Measurements from ENCODE around the gene ACVR2B. TPM values are rescaled to one million over a fixed set of nuclear protein-coding genes. Genes with fewer than 3 reads are reported as not detected.
A peak's percentile ranks its signal among the peaks of the same experiment; 100 is the strongest.

Gene ACVR2B
- total RNA-seq, 1 experiment from 2014 or later, result 9.0 TPM

DNA sequence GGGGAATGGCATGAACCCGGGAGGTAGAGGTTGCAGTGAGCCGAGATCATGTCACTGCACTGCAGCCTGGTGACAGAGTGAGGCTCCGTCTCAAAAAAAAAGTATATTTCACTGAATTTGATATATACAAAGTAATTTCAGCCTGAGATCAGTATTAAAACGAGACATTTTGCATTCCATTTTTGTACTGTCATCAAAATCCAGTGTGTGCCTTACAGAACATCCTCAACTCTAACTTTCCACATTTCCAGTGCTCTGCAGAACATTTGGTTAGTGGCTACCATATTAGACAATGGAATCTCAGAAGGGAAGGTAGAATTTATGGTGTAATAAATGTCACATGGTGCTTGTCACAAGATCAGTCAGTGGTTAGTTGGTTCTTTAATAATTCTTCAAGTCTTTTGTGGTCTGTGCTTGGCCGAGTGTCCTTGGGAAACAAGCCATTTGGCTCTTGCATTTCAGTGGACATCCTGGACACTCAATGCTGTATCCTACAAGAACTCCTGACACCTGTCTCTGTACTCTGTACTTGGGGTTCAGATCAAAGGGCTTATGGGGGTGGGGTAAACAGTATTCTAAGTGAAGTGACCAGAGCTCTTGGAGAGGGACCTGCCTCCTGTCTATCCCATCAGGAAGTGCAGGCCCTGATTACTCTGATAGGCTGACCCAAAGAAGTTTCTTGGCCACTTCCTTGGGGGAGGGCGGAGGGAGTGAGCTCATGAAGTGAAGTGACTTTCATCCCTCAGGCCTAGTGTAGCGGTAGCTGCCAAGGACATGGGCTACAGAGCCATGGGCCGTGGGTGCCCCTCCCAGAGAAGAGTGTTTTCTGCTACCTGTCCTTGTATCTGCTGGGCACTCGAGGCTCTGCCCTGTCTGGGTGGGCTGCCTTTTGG lies 3.7 kb downstream of the ACVR2B start:
- in situ Hi-C loops (cut with HindIII; ENCODE audit: low sequenced_read_pairs), result no loop called here
- no peak for DNase-seq (ENCODE audit: low spot score)

DNA sequence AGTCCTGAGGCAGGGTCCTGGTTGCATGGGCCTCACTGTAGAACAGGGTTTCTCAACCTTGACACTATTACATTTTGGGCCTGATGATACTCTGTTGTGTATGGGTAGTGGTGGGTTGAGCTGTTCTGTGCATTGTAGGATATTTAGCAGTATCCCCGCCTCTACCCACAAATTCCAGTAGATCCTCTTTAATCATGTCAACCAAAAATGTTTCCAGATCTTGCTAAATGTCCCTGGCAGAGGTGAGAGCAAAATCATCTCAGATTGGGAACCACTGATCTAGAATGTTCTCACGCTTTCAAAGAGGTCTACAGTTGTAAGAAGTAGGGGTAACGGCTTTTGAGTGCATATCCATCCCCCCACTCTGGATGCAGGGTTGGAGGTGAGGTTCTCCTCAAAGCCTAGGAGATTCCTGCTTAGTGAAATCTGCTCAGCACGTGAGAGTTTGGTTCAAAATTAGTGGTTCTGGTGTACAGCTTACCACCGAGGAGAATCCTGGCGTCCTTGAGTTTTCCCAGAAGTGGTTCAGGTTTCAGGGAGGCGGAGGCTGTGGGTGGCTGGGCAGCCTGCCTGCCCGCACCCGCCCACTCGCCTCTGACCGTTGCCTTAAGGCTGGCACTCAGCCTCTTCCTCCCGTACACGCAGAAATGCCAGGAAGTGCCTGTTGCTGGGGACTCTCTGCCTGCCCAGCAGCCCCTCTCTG lies 5.3 kb downstream of the ACVR2B start:
- in situ Hi-C loops (cut with HindIII; ENCODE audit: low sequenced_read_pairs), result no loop called here
- peak; percentile 55 for DNase-seq (ENCODE audit: low spot score)

DNA sequence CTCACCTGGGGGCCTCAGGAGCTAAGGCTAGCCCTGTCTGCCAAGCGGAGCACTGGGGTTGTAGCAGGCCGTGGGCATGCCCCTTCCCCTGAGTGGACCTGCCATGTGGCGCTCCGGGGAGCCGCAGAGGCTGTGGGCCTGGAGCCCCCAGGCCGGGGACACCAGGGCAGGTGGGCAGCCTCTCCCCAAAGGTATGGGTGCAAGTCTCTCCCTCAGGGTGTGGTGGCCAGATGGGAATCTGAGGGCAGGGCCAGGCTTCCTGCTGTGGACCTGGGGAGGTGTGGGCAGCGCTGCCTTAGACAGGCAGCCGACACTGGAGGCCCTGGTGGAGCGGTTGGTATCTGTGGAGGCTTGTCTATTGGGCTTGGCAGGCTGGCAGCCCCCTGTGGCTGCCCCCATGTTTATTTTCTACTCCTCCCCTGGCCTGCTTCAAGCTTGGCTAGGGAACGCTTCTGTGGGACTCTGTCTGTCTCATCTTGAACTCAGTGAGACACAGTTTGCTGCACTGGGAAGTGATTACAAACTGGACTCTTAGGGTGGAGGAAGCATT lies 5.9 kb downstream of the ACVR2B start:
- in situ Hi-C loops (cut with HindIII; ENCODE audit: low sequenced_read_pairs), result no loop called here
- DNase-seq (ENCODE audit: low spot score), result peak; percentile 45

DNA sequence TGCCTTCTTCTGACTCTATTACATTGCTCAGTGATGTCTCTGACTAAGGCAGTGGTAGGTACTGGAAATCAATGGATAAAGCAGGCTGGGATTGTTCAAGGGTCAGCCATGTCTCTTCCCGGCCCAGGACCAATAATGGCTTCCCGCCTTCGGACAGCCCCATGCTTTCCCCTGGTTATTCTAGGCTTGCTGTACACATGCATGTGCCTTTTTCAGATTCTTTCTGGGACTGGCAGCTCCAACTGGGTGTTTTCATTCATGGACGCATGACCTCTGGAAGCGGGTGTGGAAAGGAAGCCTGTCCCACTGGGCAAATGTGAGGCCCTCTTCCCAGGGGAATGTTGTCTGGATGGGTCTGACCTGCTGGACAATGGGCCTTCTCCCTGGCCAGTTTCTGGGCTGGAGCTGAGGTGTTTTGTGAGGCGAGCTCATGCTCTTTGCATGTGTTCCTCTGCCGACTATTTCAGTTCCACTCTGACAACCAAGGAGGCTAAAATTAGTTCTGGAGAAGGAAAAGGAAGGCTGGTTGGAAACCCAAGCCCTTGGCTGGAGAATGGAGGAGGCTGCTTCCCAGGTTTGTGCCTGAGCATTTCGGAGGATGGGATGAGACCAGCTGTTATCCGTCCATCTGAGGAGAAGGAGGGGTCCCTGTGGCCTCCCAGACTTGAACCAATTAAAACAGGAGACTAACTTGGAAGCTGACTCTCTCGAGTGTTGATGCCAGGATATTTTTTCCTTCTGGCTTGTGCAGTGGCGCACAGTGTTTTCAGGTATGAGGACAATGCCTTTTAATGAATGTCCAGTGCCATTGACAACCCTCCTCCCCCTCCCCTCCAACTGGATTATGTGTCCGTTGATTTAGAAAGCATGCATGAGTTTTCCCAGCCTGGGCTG lies 6.9 kb downstream of the ACVR2B start:
- in situ Hi-C loops (cut with HindIII; ENCODE audit: low sequenced_read_pairs), result no loop called here
- peak; percentile 80 for DNase-seq (ENCODE audit: low spot score)

DNA sequence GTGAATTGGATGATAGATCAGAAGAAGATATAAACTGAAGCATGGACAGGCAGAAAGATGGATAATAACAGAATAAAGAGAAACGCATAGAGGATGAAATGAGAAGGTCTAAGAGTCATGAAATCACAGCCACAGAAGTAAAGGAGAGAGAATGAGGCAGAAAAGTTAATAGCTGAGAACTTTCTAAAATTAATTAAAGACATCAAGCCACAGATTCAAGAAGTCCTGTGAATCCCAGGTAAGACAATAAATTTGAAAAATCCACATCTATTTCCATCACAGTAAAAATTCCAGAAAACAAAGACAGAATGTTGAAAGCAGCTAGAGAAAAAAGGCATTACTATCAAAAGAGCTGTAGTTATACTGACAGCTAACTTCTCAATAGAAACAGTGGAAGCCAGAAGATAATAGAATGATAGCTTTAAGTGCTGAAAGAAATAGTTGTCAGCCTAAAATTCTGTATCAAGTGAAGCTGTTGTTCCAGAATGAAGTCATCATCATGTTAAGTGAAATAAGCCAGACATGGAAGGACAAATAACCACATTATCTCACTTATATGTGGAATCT lies 12.0 kb downstream of the ACVR2B start:
- in situ Hi-C loops (cut with HindIII; ENCODE audit: low sequenced_read_pairs), result no loop called here
- no peak for DNase-seq (ENCODE audit: low spot score)

DNA sequence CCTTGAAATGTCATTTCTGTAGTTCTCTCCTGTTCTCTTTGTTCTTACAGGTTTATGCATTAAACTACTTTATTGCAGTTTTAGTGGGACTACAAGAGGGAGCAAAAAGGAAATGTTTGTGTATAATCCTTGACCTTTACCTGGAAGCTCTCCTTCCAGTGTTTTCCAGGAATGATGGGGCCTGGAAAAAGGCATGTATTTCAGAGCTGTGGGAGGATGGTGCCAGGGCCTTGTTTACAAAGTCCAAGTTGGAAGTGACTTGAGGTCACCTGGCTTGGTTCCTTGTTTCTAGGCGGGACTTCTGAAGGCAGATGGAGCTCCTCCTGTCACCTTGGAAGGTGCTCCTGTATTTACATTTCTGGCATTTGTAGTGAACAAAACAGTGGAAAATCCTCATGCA lies 15.1 kb downstream of the ACVR2B start:
- DNase-seq (ENCODE audit: low spot score), result peak; percentile 98
- in situ Hi-C loops (cut with HindIII; ENCODE audit: low sequenced_read_pairs), result no loop called here

DNA sequence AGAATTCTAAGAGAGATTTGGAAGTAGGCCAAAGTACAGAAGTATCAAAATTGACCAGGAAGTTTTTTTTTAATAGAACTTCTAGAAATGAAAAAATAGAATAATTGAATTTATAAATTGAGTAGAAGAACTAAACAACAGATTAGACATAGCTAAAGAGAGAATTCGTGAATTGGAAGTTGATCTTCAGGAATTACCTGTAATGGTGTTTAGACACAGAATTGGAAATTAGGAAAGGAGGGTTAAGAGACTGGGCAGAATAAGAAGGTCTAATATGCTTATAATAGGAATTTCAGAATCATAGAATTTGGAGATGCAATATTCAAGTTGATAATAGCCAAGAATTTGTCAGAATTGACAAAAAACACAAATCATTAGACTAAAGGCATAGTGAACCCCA lies 16.2 kb downstream of the ACVR2B start:
- no peak for DNase-seq (ENCODE audit: low spot score)
- in situ Hi-C loops (cut with HindIII; ENCODE audit: low sequenced_read_pairs), result no loop called here

DNA sequence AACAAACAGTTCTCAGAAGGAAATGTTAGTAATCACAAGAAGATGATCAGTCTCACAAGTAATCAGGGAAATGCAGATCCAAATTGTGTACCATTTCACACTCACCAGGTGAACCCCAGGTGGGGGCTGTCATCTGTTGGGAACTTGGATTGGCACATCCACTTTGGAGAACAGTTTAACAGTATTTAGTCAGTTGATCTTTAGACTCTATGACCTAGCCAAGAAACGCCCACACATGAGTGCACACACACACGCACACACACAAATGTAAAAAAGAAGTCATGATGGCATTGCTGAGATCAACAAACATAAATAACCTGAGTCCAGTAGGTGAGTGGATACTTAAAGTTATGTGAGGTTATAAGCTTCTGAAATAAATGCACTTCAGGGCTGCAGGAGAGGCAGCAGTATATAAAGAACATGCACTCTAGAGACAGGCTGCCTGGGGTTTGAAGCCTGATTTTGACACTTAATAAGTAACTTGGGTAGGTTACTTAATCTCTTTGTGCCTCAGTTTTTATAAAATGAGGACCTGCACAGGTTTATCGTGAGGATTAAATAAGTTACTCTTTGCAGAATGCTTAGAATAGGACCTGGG lies 17.7 kb downstream of the ACVR2B start:
- DNase-seq (ENCODE audit: low spot score), result no peak
- in situ Hi-C loops (cut with HindIII; ENCODE audit: low sequenced_read_pairs), result no loop called here

DNA sequence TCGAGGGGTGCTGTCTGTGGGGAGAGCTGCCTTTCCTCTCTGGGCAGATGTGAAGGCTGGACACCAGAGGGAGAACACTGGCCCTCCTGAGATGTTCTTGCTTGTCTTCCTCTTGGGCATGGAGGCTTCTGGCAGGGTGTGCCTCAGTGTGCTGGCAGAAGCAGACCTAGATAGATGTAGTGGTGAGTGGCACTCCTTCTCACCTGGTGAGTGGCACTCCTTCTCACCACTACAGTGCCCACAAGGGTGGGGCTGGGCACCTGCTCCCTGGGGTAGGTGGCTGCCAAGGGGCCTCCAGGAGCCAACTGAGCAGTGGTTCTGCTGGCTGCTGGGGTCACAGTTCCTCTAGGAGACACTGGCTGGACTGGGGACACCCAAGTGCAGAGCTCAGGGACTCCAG lies 18.7 kb downstream of the ACVR2B start:
- in situ Hi-C loops (cut with HindIII; ENCODE audit: low sequenced_read_pairs), result no loop called here
- no peak for DNase-seq (ENCODE audit: low spot score)

DNA sequence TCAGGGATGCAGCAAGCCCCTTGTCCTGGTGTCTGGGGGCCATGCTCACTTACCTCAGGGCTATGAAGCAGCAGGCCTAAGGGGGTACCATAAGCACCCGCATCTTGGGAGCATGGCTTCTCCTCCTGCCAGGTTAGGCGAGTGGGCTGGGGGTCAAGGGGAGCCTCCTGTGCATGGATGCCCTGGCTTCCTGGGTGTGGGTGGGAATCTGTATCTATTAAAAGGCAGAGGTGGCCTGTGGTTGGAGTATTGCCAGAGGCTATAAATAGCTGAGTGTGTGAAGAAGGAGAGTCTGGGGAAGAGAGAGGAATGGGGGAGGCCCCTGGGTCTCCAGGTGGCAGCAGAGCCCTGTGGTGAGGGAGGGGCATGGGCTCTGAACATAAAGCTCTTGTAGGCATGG lies 19.5 kb downstream of the ACVR2B start:
- in situ Hi-C loops (cut with HindIII; ENCODE audit: low sequenced_read_pairs), result no loop called here
- no peak for DNase-seq (ENCODE audit: low spot score)

DNA sequence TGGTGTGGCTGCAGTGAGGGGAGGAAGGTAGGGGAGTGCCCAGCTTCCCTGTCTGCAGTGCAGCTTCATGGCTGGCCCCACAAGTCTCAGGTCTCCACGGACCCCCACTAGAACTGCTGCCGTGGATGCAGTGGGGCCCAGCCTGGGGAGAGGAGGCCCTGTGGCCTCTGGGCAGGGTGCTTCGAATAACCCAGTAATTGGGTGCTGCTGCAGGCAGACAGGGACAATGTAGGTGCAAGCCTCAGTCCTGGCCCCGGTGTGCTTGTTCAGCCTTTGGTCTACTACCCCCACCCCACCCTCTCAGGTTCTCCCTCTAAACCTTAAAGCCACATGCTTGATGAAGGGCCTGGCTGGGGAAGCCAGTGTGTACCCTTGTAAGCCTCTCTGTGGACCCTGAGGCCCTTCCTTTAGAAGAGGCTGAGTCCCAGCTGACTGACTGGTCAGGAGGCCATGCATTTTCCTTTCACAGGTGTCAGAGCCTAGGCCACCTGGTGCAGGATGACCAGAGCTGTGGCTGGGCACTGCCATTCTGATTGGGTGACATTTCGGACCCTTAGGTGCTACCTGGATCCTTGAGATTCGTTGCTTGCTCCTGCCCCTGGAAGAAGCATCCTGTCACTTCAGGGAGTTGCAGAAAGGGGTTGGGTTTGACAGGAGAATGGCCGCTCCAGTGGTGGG lies 21.4 kb downstream of the ACVR2B start:
- DNase-seq (ENCODE audit: low spot score), result no peak

DNA sequence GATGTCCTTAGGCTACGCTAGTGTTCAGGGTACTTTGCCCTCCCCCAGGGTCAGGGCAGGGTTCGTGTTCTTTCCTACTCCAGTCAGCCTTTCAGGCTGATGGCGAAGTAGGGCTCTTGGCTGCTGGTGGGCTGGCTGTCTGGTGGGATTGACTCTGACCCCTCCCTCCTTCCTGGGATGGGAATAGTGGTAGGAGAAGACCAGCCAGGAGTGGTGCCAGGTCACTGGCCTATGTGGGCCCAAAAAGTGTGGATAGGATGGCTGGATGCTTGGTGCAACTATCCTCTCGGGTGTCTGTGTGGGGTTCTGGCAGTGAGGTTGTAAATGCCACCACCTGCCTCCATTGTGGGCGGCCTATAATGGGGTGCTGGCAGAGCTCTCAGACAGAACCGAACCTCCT lies 22.0 kb downstream of the ACVR2B start:
- in situ Hi-C loops (cut with HindIII; ENCODE audit: low sequenced_read_pairs), result no loop called here
- no peak for DNase-seq (ENCODE audit: low spot score)

More for the DNA sequence above, 21.4 kb downstream of the ACVR2B start:
- in situ Hi-C loops (cut with HindIII; ENCODE audit: low sequenced_read_pairs), result no loop called here

DNA sequence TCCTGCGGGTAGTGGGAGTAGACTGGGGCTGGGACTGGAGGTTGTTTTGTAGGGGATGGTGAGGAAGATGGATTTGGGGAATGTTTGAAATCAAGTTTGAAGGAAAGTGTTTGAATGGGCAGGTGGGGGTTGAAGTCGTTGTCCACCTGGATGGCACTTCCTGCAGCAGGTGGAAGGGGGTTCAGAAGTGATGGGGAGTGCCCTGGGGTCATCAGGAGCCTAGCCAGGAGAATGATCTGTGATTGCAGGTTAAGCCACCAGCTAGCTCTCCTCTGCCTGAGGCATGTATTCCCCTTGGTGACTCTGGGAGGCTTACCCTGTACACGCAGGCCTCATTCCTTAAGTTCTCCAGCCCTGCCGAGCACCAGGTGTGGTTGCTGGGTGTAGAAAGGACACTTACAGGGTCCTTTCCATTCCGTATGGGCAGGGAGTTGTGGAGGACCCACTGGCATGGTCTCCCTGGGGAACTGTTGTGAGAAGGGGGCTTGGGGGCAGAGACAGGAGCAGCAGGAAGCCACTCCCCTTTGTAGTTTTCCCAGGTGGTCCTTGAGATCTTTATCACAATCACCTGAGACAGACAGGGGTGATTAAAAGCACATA lies 22.6 kb downstream of the ACVR2B start:
- in situ Hi-C loops (cut with HindIII; ENCODE audit: low sequenced_read_pairs), result no loop called here
- DNase-seq (ENCODE audit: low spot score), result no peak

DNA sequence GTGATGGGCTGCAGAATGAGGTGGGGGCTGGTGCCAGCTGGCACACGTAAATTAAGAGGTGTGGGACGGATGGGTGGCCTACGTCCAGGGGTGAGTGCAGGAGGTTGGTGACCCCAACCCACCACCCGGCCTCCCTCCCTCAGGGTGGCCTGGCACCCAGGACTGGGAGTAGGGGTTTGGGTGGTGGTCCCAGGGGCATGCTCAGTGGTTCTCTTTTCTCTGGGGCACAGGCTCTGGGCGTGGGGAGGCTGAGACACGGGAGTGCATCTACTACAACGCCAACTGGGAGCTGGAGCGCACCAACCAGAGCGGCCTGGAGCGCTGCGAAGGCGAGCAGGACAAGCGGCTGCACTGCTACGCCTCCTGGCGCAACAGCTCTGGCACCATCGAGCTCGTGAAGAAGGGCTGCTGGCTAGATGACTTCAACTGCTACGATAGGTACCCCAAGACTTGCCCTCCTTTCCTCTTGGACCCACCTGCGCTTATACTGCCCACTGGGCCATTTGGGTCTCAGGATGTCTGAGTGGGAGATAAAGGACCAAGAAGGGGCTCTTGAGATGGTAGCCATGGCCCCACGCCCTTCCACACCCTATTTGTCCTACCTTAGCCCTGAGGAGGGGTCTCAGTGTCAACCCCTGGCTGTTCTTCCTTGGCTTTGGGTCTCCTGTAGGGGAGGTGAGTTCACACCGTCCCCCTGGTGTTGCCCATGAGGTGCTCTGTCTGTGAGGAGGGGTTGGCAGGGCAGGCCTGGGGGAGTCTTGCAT lies 23.5 kb downstream of the ACVR2B start:
- in situ Hi-C loops (cut with HindIII; ENCODE audit: low sequenced_read_pairs), result no loop called here
- DNase-seq (ENCODE audit: low spot score), result no peak

DNA sequence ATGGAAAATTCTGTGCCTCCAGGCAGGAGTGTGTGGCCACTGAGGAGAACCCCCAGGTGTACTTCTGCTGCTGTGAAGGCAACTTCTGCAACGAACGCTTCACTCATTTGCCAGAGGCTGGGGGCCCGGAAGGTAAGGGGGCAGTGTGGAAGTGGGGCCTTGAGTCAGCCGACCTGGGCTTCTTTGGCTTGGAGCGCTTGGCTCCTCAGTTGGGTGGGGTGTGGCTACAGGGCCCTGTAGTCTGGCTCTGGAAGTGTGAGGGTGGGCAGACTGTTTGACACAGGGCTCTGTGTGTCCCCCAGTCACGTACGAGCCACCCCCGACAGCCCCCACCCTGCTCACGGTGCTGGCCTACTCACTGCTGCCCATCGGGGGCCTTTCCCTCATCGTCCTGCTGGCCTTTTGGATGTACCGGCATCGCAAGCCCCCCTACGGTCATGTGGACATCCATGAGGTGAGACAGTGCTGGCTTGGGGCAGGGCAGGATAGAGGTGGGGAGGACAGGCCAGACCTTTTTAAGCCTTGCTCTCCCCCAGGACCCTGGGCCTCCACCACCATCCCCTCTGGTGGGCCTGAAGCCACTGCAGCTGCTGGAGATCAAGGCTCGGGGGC lies 24.3 kb downstream of the ACVR2B start:
- in situ Hi-C loops (cut with HindIII; ENCODE audit: low sequenced_read_pairs), result no loop called here
- no peak for DNase-seq (ENCODE audit: low spot score)

DNA sequence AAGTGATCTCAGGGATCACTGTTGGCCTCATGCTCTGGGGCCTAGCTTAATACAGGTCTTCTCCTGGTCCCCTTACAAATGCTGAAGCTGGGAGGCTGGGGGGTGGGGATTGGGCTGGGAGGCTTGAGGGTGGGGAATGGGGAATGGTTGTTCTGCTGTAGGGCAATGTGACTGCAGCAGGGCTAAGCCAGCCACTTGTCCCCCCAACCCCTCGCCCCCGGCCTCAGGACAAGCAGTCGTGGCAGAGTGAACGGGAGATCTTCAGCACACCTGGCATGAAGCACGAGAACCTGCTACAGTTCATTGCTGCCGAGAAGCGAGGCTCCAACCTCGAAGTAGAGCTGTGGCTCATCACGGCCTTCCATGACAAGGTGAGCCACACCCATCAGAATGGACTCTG lies 25.2 kb downstream of the ACVR2B start:
- no peak for DNase-seq (ENCODE audit: low spot score)
- in situ Hi-C loops (cut with HindIII; ENCODE audit: low sequenced_read_pairs), result no loop called here

All from G401 (cell line).